GM12873 (cell line): ENCODE measurements around the gene AAMDC.

ENCODE experiments used
- CTCF ChIP-seq: IDR thresholded peaks from 2 replicates; pipeline ENCODE4 v1.5.1; 2012; ENCODE audit warnings: low read depth, mild to moderate bottlenecking, moderate library complexity, low read length, control low read depth; ENCODE audit not compliant: insufficient read depth; ENCODE audit errors: missing control alignments

AAMDC gene

GRCh38 chr11:77865805-77866204 lies 44.9 kb downstream of the AAMDC start:
- no peak for TF ChIP-seq CTCF

- no peak for TF ChIP-seq CTCF
These were observed 45.4 kb downstream of the AAMDC start for GRCh38 chr11:77866336-77866735.

- TF ChIP-seq CTCF, result no peak
These were observed 47.8 kb downstream of the AAMDC start for GRCh38 chr11:77868744-77869143.

- TF ChIP-seq CTCF, result no peak
These were observed 50.9 kb downstream of the AAMDC start for GRCh38 chr11:77871855-77872254.

- no peak for TF ChIP-seq CTCF
These were observed 52.4 kb downstream of the AAMDC start for GRCh38 chr11:77873345-77873744.

GRCh38 chr11:77874206-77874605 lies 53.3 kb downstream of the AAMDC start:
- TF ChIP-seq CTCF, result no peak

GRCh38 chr11:77876045-77876444 lies 55.1 kb downstream of the AAMDC start:
- TF ChIP-seq CTCF, result no peak
